Measurements from ENCODE around the gene FAM107B.
A peak's percentile ranks its signal among the peaks of the same experiment; 100 is the strongest.

FAM107B gene

GRCh38 chr10:14526326-14526725 lies 248.4 kb downstream of the FAM107B start:
- DNase-seq = no peak

- DNase-seq = no peak
These were observed 249.9 kb downstream of the FAM107B start for GRCh38 chr10:14524691-14525324.

GRCh38 chr10:14523286-14523685 lies 251.4 kb downstream of the FAM107B start:
- no peak for DNase-seq

GRCh38 chr10:14519785-14520184 lies 254.9 kb downstream of the FAM107B start:
- no peak for DNase-seq

GRCh38 chr10:14518149-14518548 lies 256.5 kb downstream of the FAM107B start:
- no peak for DNase-seq

- no peak for DNase-seq
These were observed 261.6 kb downstream of the FAM107B start for GRCh38 chr10:14513123-14513522.

GRCh38 chr10:14510346-14510745 lies 264.4 kb downstream of the FAM107B start:
- no peak for DNase-seq

- DNase-seq = no peak
These were observed 266.0 kb downstream of the FAM107B start for GRCh38 chr10:14508725-14509124.

GRCh38 chr10:14507781-14508180 lies 266.9 kb downstream of the FAM107B start:
- DNase-seq = no peak

- DNase-seq = peak; percentile 76
These were observed 267.5 kb downstream of the FAM107B start for GRCh38 chr10:14507176-14507575.

- DNase-seq = no peak
These were observed 272.3 kb downstream of the FAM107B start for GRCh38 chr10:14502431-14502830.

- DNase-seq = no peak
These were observed 274.4 kb downstream of the FAM107B start for GRCh38 chr10:14500172-14500765.

- no peak for DNase-seq
These were observed 275.1 kb downstream of the FAM107B start for GRCh38 chr10:14499601-14499904.

GRCh38 chr10:14498326-14498725 lies 276.4 kb downstream of the FAM107B start:
- no peak for DNase-seq

GRCh38 chr10:14491811-14492210 lies 282.9 kb downstream of the FAM107B start:
- no peak for DNase-seq

- DNase-seq = no peak
These were observed 285.0 kb downstream of the FAM107B start for GRCh38 chr10:14489522-14490177.

GRCh38 chr10:14487488-14487883 lies 287.2 kb downstream of the FAM107B start:
- DNase-seq = no peak

- no peak for DNase-seq
These were observed 287.8 kb downstream of the FAM107B start for GRCh38 chr10:14486777-14487487.

- DNase-seq = no peak
These were observed 288.7 kb downstream of the FAM107B start for GRCh38 chr10:14485986-14486385.

- no peak for DNase-seq
These were observed 291.3 kb downstream of the FAM107B start for GRCh38 chr10:14483417-14483816.

- DNase-seq = no peak
These were observed 292.9 kb downstream of the FAM107B start for GRCh38 chr10:14481752-14482151.

GRCh38 chr10:14481014-14481413 lies 293.7 kb downstream of the FAM107B start:
- no peak for DNase-seq

- DNase-seq = no peak
These were observed 296.1 kb downstream of the FAM107B start for GRCh38 chr10:14478604-14479003.

GRCh38 chr10:14478201-14478600 lies 296.5 kb downstream of the FAM107B start:
- no peak for DNase-seq
